GM18858 (cell line): ENCODE data around the gene NAA40.

ENCODE experiments used
- ATAC-seq: cut with Tn5 transposase; IDR thresholded peaks from one replicate; pipeline ENCODE4 v1.9.1; 2021; ENCODE audit not compliant: unreplicated experiment

The NAA40 gene

GRCh38 chr11:63912678-63913077 lies 26.1 kb upstream of the NAA40 start:
- ATAC-seq: no peak

GRCh38 chr11:63913866-63914830 lies 24.7 kb upstream of the NAA40 start:
- no peak for ATAC-seq

- no peak for ATAC-seq
These were observed 23.7 kb upstream of the NAA40 start for GRCh38 chr11:63914896-63915691.

GRCh38 chr11:63915961-63916836 lies 22.6 kb upstream of the NAA40 start:
- ATAC-seq: no peak

- no peak for ATAC-seq
These were observed 21.7 kb upstream of the NAA40 start, which contains the start of gene RCOR2 for GRCh38 chr11:63916837-63917691. Gene RCOR2, minus strand, starts transcription at chr11:63917164. Its CDS starts 708 bp downstream, at chr11:63916456.

- no peak for ATAC-seq
These were observed 20.9 kb upstream of the NAA40 start for GRCh38 chr11:63917692-63918506.

- no peak for ATAC-seq
These were observed 20.2 kb upstream of the NAA40 start for GRCh38 chr11:63918507-63919191.

- ATAC-seq: no peak
These were observed 19.3 kb upstream of the NAA40 start for GRCh38 chr11:63919267-63920125.

GRCh38 chr11:63920126-63920938 lies 18.5 kb upstream of the NAA40 start:
- no peak for ATAC-seq

GRCh38 chr11:63920939-63921417 lies 17.8 kb upstream of the NAA40 start:
- ATAC-seq: no peak

GRCh38 chr11:63922673-63923192 lies 16.1 kb upstream of the NAA40 start:
- ATAC-seq: no peak

GRCh38 chr11:63923319-63923718 lies 15.5 kb upstream of the NAA40 start:
- ATAC-seq: no peak

GRCh38 chr11:63929616-63930015 lies 9.2 kb upstream of the NAA40 start:
- ATAC-seq: no peak

GRCh38 chr11:63931045-63931444 lies 7.8 kb upstream of the NAA40 start:
- ATAC-seq: no peak

GRCh38 chr11:63931876-63932275 lies 6.9 kb upstream of the NAA40 start:
- no peak for ATAC-seq

GRCh38 chr11:63933459-63933858 lies 5.3 kb upstream of the NAA40 start:
- no peak for ATAC-seq
